K562 treated with DMSO at 1 percent for 24 hours (cell line): ENCODE measurements around the gene RILPL2. TPM values are rescaled to one million over a fixed set of nuclear protein-coding genes. Genes with fewer than 3 reads are reported as not detected.

ENCODE experiments used
- total RNA-seq: library from RNA; unstranded; fragments of 300-600 nt; gene quantifications from 2 replicates; pipeline ENCODE4 v1.2.3, GENCODE V29; 2022; ENCODE audit warnings: low read depth; ENCODE audit not compliant: insufficient read depth

RILPL2 gene, protein sequence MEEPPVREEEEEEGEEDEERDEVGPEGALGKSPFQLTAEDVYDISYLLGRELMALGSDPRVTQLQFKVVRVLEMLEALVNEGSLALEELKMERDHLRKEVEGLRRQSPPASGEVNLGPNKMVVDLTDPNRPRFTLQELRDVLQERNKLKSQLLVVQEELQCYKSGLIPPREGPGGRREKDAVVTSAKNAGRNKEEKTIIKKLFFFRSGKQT
- total RNA-seq, result 6.2 and 6.3 TPM in 2 replicates

DNA sequence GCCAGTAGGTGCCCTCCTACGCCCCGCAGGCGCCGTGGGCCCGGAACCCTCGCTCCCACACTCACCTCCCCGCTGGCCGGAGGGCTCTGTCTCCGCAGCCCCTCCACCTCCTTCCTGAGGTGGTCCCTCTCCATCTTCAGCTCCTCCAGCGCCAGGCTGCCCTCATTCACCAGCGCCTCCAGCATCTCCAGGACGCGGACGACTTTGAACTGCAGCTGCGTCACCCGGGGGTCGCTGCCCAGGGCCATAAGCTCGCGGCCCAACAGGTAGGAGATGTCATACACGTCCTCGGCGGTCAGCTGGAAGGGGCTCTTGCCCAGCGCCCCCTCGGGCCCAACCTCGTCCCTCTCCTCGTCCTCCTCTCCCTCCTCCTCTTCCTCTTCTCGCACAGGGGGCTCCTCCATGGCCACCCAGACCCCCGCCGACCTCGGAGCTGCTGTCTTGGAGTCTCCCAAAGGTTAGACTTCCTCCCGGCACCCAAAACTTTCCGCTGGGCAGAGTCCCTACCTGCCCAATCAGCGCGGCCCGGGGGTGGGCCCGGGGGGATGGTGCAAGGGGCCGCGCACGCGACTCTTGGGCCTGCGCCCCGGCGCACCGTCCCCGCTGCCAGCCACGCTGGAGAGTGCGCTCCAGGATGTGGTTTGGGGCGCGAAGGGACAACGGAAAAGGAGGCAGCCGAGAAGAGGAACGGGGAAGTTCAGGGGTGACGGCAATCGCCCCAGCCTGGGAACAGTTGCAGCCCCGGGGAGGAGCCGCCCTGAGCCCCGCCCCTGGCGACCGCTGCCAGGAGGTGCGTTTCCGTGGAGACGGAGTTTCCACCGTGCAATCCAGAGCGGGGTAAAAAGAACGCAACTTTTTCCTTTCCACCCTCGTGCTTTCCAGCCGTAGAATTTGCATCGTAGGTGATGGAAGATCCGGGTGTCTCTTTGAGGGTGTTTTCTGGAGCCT, at the start of gene RILPL2:
TSS of gene RILPL2 (minus strand) at position 668 of the 948 bp plus-strand sequence. CDS start at position 404, 264 bp downstream.

DNA sequence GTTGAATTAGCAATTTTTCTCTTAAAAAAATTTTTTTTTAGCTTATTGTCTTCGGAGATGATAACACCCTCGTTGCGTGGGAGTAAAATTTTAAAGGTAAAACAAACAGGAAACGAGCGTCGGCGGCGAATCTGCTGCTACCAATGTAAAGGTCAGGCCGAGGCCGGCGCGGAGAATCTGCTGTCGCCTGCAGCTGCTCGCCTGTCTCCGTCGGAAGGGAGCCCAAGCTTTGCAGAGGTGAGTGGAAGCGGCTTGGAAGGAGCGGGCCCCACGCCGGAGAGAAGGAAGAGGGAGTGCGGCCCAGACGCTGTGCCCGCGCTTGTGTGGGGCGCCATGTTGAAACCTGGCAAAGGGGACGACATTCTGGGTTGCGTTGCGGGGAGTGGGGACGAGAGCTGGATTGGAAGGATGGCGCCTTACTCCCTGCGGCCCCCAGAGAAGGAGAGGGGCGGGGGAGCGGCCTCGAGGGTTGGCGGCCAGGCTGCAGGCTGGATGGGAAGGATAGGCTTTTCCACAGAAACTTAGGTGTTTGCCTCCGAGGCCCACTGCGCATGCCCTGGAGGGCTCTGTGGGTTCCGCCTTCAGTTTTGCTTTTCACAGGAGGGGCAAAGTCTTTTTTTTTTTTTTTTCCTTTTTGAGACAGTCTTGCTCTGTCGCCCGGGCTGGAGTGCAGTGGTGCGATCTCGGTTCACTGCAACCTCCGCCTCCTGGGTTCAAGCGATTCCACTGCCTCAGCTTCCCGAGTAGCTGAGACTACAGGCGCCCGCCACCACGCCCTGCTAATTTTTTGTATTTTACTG, 21.7 kb upstream of the RILPL2 start, which contains the start of gene SNRNP35:
TSS of gene SNRNP35 (plus strand) at position 160 of the 800 bp plus-strand sequence. CDS start 7,402 bp downstream, outside the sequence.

Other genes starting within 250 kb of the RILPL2 start
- gene MPHOSPH9, start 203.5 kb downstream of the RILPL2 start, total RNA-seq, result 10.4 and 13.1 TPM in 2 replicates
- 26.4 and 32.3 TPM in 2 replicates for gene MTRFR, start 203.2 kb downstream of the RILPL2 start, total RNA-seq
- gene CDK2AP1, start 164.8 kb downstream of the RILPL2 start, total RNA-seq, result 45.5 and 51.7 TPM in 2 replicates
- gene SBNO1, start 71.8 kb downstream of the RILPL2 start, total RNA-seq, result 11.2 and 14.0 TPM in 2 replicates
- gene KMT5A, start 52.6 kb downstream of the RILPL2 start, total RNA-seq, result 74.3 and 89.5 TPM in 2 replicates
- gene SNRNP35, start 21.5 kb upstream of the RILPL2 start, total RNA-seq, result 19.7 TPM in 2 replicates
- gene RILPL1, start 97.0 kb upstream of the RILPL2 start, total RNA-seq, result 6.1 and 6.5 TPM in 2 replicates
- gene TMED2, start 147.9 kb upstream of the RILPL2 start, total RNA-seq, result 94.5 and 99.0 TPM in 2 replicates
- gene DDX55, start 165.4 kb upstream of the RILPL2 start, total RNA-seq, result 16.2 and 20.0 TPM in 2 replicates
- 34.2 and 40.9 TPM in 2 replicates for gene EIF2B1, start 197.0 kb upstream of the RILPL2 start, total RNA-seq
- gene GTF2H3, start 197.1 kb upstream of the RILPL2 start, total RNA-seq, result 11.8 and 12.0 TPM in 2 replicates
- 4.6 and 5.6 TPM in 2 replicates for gene TCTN2, start 234.4 kb upstream of the RILPL2 start, total RNA-seq